B cell (primary cell): ENCODE results near the gene FAM107B. TPM values are rescaled to one million over a fixed set of nuclear protein-coding genes. Genes with fewer than 3 reads are reported as not detected.

ENCODE experiments used
- ATAC-seq: fragments of 200-7000 bp; cut with Tn5 transposase; one replicate; pipeline ENCODE4 v1.10.0; 2021; ENCODE audit warnings: low read depth, mild to moderate bottlenecking, moderate number of reproducible peaks, moderate library complexity
- CTCF ChIA-PET: fragments of 350-600 bp; sonication (Branson Sonifier 250); formaldehyde crosslinking; loops from one replicate; lab custom pipeline; 2021; ENCODE audit warnings: antibody characterized with exemption, inconsistent platforms; lab: Charles Lee
- POLR2A ChIA-PET: fragments of 350-600 bp; sonication (Branson Sonifier 250); formaldehyde crosslinking; loops from one replicate; lab custom pipeline; 2021; ENCODE audit warnings: antibody characterized with exemption; lab: Charles Lee
- DNase-seq: peaks from one replicate; pipeline ENCODE4 v3.0.0; 2013
- H2AFZ ChIP-seq: 2 replicates; pipeline ENCODE4 v1.6.1; 2012; ENCODE audit warnings: mild to moderate bottlenecking, low read depth, low read length; ENCODE audit not compliant: insufficient read depth, poor library complexity, severe bottlenecking
- H3K27ac ChIP-seq, 2 donors: 1 replicate in 1 of 2; 2 replicates in 1 of 2; pipeline ENCODE4 v1.5.1; 2012 to 2013; ENCODE audit warnings: low read length in 2 of 2, mild to moderate bottlenecking in 2 of 2, moderate library complexity in 1 of 2
- H3K27me3 ChIP-seq, 4 experiments: fragments of 200-600 bp in 1 of 4; sonication (generic) in 1 of 4; replicated peaks in 1 of 4; 1 replicate in 2 of 4; 2 replicates in 2 of 4; pipeline versions ENCODE4 v1.6.1 to v1.7.0; 2013 to 2016; ENCODE audit warnings: low read length in 3 of 4, mild to moderate bottlenecking in 2 of 4, mixed read lengths in 1 of 4, moderate library complexity in 1 of 4; ENCODE audit not compliant: insufficient read depth in 4 of 4, control insufficient read depth in 3 of 4; ENCODE audit errors: control extremely low read depth in 1 of 4
- H3K36me3 ChIP-seq, 2 experiments: replicated peaks in 1 of 2; 1 replicate in 1 of 2; 2 replicates in 1 of 2; pipeline versions ENCODE4 v1.6.1 to v1.7.1; 2013; ENCODE audit warnings: low read length in 1 of 2; ENCODE audit not compliant: insufficient read depth in 2 of 2, control insufficient read depth in 1 of 2; ENCODE audit errors: control extremely low read depth in 1 of 2, extremely low read depth in 1 of 2
- H3K4me1 ChIP-seq, 2 donors: fragments of 200-600 bp in 1 of 2; sonication (generic) in 1 of 2; 1 replicate in 1 of 2; 2 replicates in 1 of 2; pipeline versions ENCODE4 v1.5.1 to v1.6.1; 2013 to 2017; ENCODE audit warnings: low read length in 2 of 2; ENCODE audit not compliant: control insufficient read depth in 2 of 2, insufficient read depth in 2 of 2
- H3K4me2 ChIP-seq: replicated peaks from 2 replicates; pipeline ENCODE3; 2012; ENCODE audit warnings: mild to moderate bottlenecking, low read depth, low read length; ENCODE audit not compliant: poor library complexity, severe bottlenecking
- H3K4me3 ChIP-seq, 5 experiments: fragments of 200-600 bp in 1 of 5; sonication (generic) in 1 of 5; 1 replicate in 3 of 5; 2 replicates in 2 of 5; pipeline versions ENCODE4 v1.5.1 to v1.7.0; 2011 to 2016; ENCODE audit warnings: low read length in 4 of 5, mild to moderate bottlenecking in 4 of 5, low read depth in 2 of 5, control low read depth in 1 of 5, moderate library complexity in 1 of 5; ENCODE audit not compliant: insufficient read depth in 1 of 5; ENCODE audit errors: control extremely low read depth in 1 of 5, extremely low read depth in 1 of 5
- H3K79me2 ChIP-seq: fragments of 200-600 bp; sonication (generic); one replicate; pipeline ENCODE4 v1.6.0; 2016; ENCODE audit warnings: low read length; ENCODE audit not compliant: control insufficient read depth, insufficient read depth
- H3K9ac ChIP-seq: fragments of 200-600 bp; sonication (generic); 2 replicates; pipeline ENCODE4 v1.6.1; 2017; ENCODE audit warnings: mild to moderate bottlenecking, low read length, moderate library complexity
- H3K9me3 ChIP-seq, 3 donors: one replicate each; pipeline versions ENCODE4 v1.6.1 to v1.7.1; 2013; ENCODE audit warnings: low read length in 2 of 3; ENCODE audit not compliant: control insufficient read depth in 2 of 3, insufficient read depth in 1 of 3; ENCODE audit errors: control extremely low read depth in 1 of 3
- H4K20me1 ChIP-seq: 2 replicates; pipeline ENCODE4 v1.6.0; 2012; ENCODE audit warnings: mild to moderate bottlenecking, low read length; ENCODE audit not compliant: insufficient read depth, control insufficient read depth, poor library complexity, severe bottlenecking
- H3K27ac Mint-ChIP-seq: one replicate; pipeline ENCODE4 v1.8.0; 2021; ENCODE audit warnings: mixed read lengths
- H3K27me3 Mint-ChIP-seq: one replicate; pipeline ENCODE4 v1.8.0; 2021; ENCODE audit warnings: mixed read lengths
- H3K4me1 Mint-ChIP-seq: one replicate; pipeline ENCODE4 v1.8.0; 2021; ENCODE audit warnings: mixed read lengths
- H3K4me3 Mint-ChIP-seq: one replicate; pipeline ENCODE4 v1.8.0; 2021; ENCODE audit warnings: mixed read lengths
- H3K9me3 Mint-ChIP-seq: one replicate; pipeline ENCODE4 v1.8.0; 2022; ENCODE audit warnings: mixed read lengths; ENCODE audit not compliant: insufficient read depth
- CTCF ChIP-seq: fragments of 200-600 bp; IDR thresholded peaks from one replicate; pipeline ENCODE4 v1.8.0; 2022; ENCODE audit warnings: antibody characterized with exemption, mild to moderate bottlenecking
- EZH2 ChIP-seq: IDR thresholded peaks from 2 replicates; pipeline ENCODE4 v1.6.1; 2012; ENCODE audit warnings: borderline replicate concordance, low read depth, mild to moderate bottlenecking, moderate library complexity, low read length; ENCODE audit not compliant: insufficient read depth, poor library complexity, severe bottlenecking
- WGBS: methylation state at CpG from one replicate; pipeline ENCODE4 v1.1.5; 2013; ENCODE audit warnings: missing lambda C conversion rate; ENCODE audit not compliant: insufficient coverage; 5-methylcytosine and 5-hydroxymethylcytosine counted together
- intact Hi-C: fragments of 100-400 bp; cut with micrococcal nuclease; formaldehyde crosslinking; loops from one replicate; pipeline ENCODE4 v1.10.0; 2022
- polyA plus RNA-seq: library from polyadenylated mRNA; depleted of rRNA; stranded (reverse); fragments of >200 nt; gene quantifications from 2 replicates; pipeline ENCODE4 v1.2.3, GENCODE V29; 2012
- total RNA-seq, 2 donors: library from RNA; stranded (reverse); fragments of 120-200 nt in 1 of 2; gene quantifications; 1 replicate in 1 of 2; 2 replicates in 1 of 2; pipeline versions ENCODE4 v1.2.3 to v1.2.4, GENCODE V29; 2013 to 2022

Gene FAM107B
- total and polyA plus RNA-seq, 2 donors (not counting 1 experiment from before 2014, with no cell fraction given): 31.9 to 318 TPM

GRCh38 chr10:14603534-14604102 is 171.1 kb downstream of the FAM107B start:
- TF ChIP-seq EZH2 (no peak), CTCF (no peak)
- Histone ChIP-seq H3K27ac (peak overlapping the region; percentile 48 to 71), H3K27me3 (no peaks in the 10 kb centered on the region), H3K4me2 (peak overlapping the region; percentile 85), H2AFZ (peak overlapping the region; percentile 8), H4K20me1 (peaks cover 34% of the 10 kb centered on the region), H3K9me3 (no peaks in the 10 kb centered on the region), H3K4me3 (peak overlapping the region; percentile 61 to 98 (median 81)), H3K4me1 (peaks cover 52 to 62% of the 10 kb centered on the region in 2 donors), H3K9ac (peak overlapping the region; percentile 88), H3K36me3 (peaks cover 1 to 30% of the 10 kb centered on the region in 2 experiments), H3K79me2 (peaks cover 51% of the 10 kb centered on the region)
- Mint-ChIP-seq H3K4me3 (peak overlapping the region; percentile 96), H3K4me1 (peaks cover 75% of the 10 kb centered on the region), H3K27ac (peak overlapping the region; percentile 90), H3K27me3 (no peaks in the 10 kb centered on the region), H3K9me3 (no peaks in the 10 kb centered on the region)
- intact Hi-C loops: loop anchor here (1.0 to 2.0 kb wide), 4 partner anchors 47 to 565 kb away; partner anchors contain the start of gene NMT2
- DNase-seq: peak; percentile 60
- POLR2A ChIA-PET: interaction anchor here (1.8 kb wide), 1 partner anchor 137 kb away, joined by 6 read pairs; no protein-coding TSS in a partner anchor
- CTCF ChIA-PET: no interaction called here
- peak; percentile 7 for ATAC-seq
- under 1% methylated on average over 58 of the region's 58 CpGs for WGBS
